Measurements from ENCODE around the gene FES. TPM values are rescaled to one million over a fixed set of nuclear protein-coding genes. Genes with fewer than 3 reads are reported as not detected.

The FES gene
- total and polyA plus RNA-seq, 7 donors: 4.9 to 35.5 (median 28.0) TPM

DNA sequence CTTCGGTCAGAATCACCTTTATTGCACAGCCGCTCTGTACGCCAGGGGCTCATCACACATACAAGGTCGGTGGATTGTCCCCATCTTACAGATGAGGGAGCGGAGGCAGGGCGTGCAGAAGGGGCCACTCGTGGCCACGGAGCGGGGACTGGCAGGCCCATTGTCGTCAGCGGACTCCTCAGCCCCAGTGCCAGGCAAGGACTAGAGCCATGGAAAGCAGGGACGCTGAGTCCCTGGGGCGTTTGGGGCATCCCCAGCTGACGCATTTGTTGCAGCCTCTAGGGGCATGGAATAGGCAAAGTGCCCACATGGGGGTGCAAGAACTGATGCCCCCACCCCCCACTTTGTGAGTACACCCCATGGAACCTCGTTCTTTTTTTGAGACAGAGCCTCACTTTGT, 45.8 kb upstream of the FES start:
- no peak for TF ChIP-seq POLR2A (IDR thresholded peaks at IDR 0.05)
- no peak for TF ChIP-seq EP300 (IDR thresholded peaks at IDR 0.05)
- TF ChIP-seq, protein P1, sequence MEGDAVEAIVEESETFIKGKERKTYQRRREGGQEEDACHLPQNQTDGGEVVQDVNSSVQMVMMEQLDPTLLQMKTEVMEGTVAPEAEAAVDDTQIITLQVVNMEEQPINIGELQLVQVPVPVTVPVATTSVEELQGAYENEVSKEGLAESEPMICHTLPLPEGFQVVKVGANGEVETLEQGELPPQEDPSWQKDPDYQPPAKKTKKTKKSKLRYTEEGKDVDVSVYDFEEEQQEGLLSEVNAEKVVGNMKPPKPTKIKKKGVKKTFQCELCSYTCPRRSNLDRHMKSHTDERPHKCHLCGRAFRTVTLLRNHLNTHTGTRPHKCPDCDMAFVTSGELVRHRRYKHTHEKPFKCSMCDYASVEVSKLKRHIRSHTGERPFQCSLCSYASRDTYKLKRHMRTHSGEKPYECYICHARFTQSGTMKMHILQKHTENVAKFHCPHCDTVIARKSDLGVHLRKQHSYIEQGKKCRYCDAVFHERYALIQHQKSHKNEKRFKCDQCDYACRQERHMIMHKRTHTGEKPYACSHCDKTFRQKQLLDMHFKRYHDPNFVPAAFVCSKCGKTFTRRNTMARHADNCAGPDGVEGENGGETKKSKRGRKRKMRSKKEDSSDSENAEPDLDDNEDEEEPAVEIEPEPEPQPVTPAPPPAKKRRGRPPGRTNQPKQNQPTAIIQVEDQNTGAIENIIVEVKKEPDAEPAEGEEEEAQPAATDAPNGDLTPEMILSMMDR (IDR thresholded peaks at IDR 0.05): no peak
- TF ChIP-seq POLR2AphosphoS5 (IDR thresholded peaks at IDR 0.05): no peak
- WGBS, 2 donors: 76 to 84% methylated on average over 15 of the region's 15 CpGs
- Histone ChIP-seq H3K9me3 (no peaks in the 10 kb centered on the region), H3K36me3 (no peaks in the 10 kb centered on the region), H3K27me3 (no peaks in the 10 kb centered on the region), H3K27ac (no peak overlapping the region), H3K4me3 (no peak overlapping the region), H3K4me1 (no peaks in the 10 kb centered on the region)
- no peak for DNase-seq
- intact Hi-C loops (cut with DNase I): no loop called here

DNA sequence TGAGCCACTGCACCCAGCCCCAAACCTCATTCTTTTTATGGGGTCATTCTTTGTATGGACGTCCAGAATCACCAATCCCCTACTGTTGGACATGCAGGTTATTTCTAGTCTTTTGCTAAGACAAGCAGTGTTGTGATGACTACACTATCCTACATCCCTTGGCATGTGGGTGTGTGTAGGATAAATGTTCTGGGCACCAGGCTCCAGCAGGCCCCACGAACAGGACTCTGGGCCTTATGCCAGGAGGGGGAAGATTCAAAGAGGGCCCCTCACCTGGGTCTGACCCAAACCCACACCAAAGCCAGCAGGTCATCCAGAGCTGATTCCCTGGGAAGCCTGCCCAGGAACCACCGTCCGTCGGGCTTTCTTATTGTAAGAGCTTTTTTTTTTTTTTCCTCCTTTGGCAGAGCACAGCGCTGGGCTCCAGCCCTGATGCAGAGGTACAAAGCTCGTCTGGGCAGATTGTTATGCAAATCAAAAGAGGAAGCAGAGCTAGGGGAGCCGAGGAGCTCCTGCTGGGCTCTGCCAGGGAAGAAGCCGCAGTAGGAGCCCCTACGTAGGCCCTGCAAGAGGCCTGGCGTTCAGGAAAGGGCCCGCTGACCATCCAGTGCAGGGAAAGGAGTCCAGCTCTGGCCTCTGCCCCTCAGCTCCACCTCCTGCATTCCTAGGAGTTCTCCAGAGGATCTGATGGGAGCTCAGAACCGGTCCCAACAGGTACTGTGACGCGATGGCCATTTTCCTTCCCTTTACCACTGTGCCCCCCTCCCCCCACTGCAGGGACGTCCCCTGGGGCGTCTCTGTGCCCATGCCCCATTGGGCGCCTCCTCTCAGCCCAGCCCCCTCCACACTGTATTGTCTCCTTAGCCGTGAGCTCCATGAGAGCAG, 44.9 kb upstream of the FES start:
- intact Hi-C loops (cut with DNase I): no loop called here
- no peak for DNase-seq
- no peaks in the 10 kb centered on the region for H3K36me3 ChIP-seq
- 13 to 33% methylated on average over 19 of the region's 19 CpGs for WGBS, 2 donors
- H3K27me3 ChIP-seq: no peaks in the 10 kb centered on the region
- H3K4me3 ChIP-seq: no peak overlapping the region
- H3K9me3 ChIP-seq: no peaks in the 10 kb centered on the region
- peak overlapping the region in 2 of 4 donors; percentile 19 to 49 for H3K27ac ChIP-seq
- TF ChIP-seq EP300 (IDR thresholded peaks at IDR 0.05) (no peak), POLR2AphosphoS5 (IDR thresholded peaks at IDR 0.05) (no peak), POLR2A (IDR thresholded peaks at IDR 0.05) (no peak)
- TF ChIP-seq, protein P1 (IDR thresholded peaks at IDR 0.05): no peak
- no peaks in the 10 kb centered on the region for H3K4me1 ChIP-seq

GRCh38 chr15:90840157-90840855, 44.0 kb upstream of the FES start:
- H3K27ac ChIP-seq: peak overlapping the region in 1 of 4 donors; percentile 19
- no peaks in the 10 kb centered on the region for H3K27me3 ChIP-seq
- DNase-seq: no peak
- TF ChIP-seq POLR2AphosphoS5 (IDR thresholded peaks at IDR 0.05) (no peak), EP300 (IDR thresholded peaks at IDR 0.05) (no peak), POLR2A (IDR thresholded peaks at IDR 0.05) (no peak)
- TF ChIP-seq, protein P1 (IDR thresholded peaks at IDR 0.05): no peak
- no peaks in the 10 kb centered on the region for H3K36me3 ChIP-seq
- intact Hi-C loops (cut with DNase I): no loop called here
- H3K9me3 ChIP-seq: no peaks in the 10 kb centered on the region
- peaks cover 0 to 7% (median 2%) of the 10 kb centered on the region in 4 donors for H3K4me1 ChIP-seq
- no peak overlapping the region for H3K4me3 ChIP-seq
- 82 to 89% methylated on average over 18 of the region's 18 CpGs for WGBS, 2 donors

DNA sequence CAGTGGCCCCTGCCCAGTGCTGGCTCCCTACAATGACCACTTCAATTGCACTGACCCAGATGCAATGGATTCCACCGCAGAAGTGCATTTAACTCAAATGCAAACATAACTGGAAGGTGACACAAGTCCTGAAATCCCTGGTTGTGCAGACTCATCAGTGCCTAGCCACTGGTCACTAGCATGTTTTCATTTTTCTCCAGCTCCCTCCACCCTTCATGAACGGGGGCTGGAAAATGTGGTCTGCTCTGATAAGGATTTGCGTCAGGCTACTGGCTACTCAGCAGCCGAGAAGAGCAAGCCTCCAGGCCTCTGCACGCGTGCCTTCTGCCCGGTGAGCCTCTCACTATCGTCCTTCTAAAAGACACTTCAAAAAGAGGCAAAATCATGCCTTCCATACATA, 43.4 kb upstream of the FES start:
- intact Hi-C loops (cut with DNase I): no loop called here
- Histone ChIP-seq H3K4me3 (no peak overlapping the region), H3K27ac (no peak overlapping the region), H3K27me3 (no peaks in the 10 kb centered on the region), H3K9me3 (no peaks in the 10 kb centered on the region), H3K4me1 (peaks cover 0 to 10% (median 4%) of the 10 kb centered on the region in 4 donors), H3K36me3 (no peaks in the 10 kb centered on the region)
- TF ChIP-seq POLR2A (IDR thresholded peaks at IDR 0.05): no peak
- TF ChIP-seq, protein P1 (IDR thresholded peaks at IDR 0.05): no peak
- TF ChIP-seq POLR2AphosphoS5 (IDR thresholded peaks at IDR 0.05): no peak
- TF ChIP-seq EP300 (IDR thresholded peaks at IDR 0.05): no peak
- no peak for DNase-seq
- WGBS, 2 donors: 93 to 94% methylated on average over 8 of the region's 8 CpGs
